KMS-11 (cell line): ENCODE results near the gene LRRC3C.

Experiments used
- H2AFZ ChIP-seq: fragments of 200-600 bp; sonication (generic); 2 replicates; pipeline ENCODE4 v1.6.1; 2016; ENCODE audit warnings: antibody characterized with exemption, mixed run types, low read depth
- H3K27ac ChIP-seq: fragments of 200-600 bp; sonication (generic); 2 replicates; pipeline ENCODE4 v1.6.1; 2016; ENCODE audit warnings: mild to moderate bottlenecking, mixed run types
- H3K27me3 ChIP-seq: fragments of 200-600 bp; sonication (generic); 2 replicates; pipeline ENCODE4 v1.6.1; 2017; ENCODE audit warnings: mild to moderate bottlenecking, low read depth, mixed run types, moderate library complexity; ENCODE audit not compliant: insufficient read depth
- H3K36me3 ChIP-seq: fragments of 200-600 bp; sonication (generic); 2 replicates; pipeline ENCODE4 v1.6.1; 2017; ENCODE audit warnings: mild to moderate bottlenecking, mixed run types; ENCODE audit not compliant: insufficient read depth
- H3K4me1 ChIP-seq: fragments of 200-600 bp; sonication (generic); 2 replicates; pipeline ENCODE4 v1.6.1; 2016; ENCODE audit warnings: mild to moderate bottlenecking, low read depth, mixed run types; ENCODE audit not compliant: poor library complexity, severe bottlenecking
- H3K4me2 ChIP-seq: fragments of 200-600 bp; sonication (generic); 2 replicates; pipeline ENCODE4 v1.7.0; 2016; ENCODE audit warnings: mild to moderate bottlenecking, mixed run types
- H3K4me3 ChIP-seq: fragments of 200-600 bp; sonication (generic); IDR thresholded peaks from 2 replicates; pipeline ENCODE4 v1.6.1; 2017; ENCODE audit warnings: low read depth, low read length, mixed read lengths; ENCODE audit not compliant: insufficient read depth
- H3K79me2 ChIP-seq: fragments of 200-600 bp; sonication (generic); 2 replicates; pipeline ENCODE4 v1.6.1; 2016; ENCODE audit warnings: low read depth, mixed run types; ENCODE audit not compliant: insufficient read depth
- H3K9ac ChIP-seq: fragments of 200-600 bp; sonication (generic); 2 replicates; pipeline ENCODE4 v1.6.1; 2016; ENCODE audit warnings: mild to moderate bottlenecking, mixed run types
- H4K20me1 ChIP-seq: fragments of 200-600 bp; sonication (generic); 2 replicates; pipeline ENCODE4 v1.6.1; 2016; ENCODE audit warnings: mild to moderate bottlenecking, mixed run types; ENCODE audit not compliant: insufficient read depth
- CTCF ChIP-seq: fragments of 200-600 bp; sonication (generic); conservative IDR thresholded peaks from 2 replicates; pipeline ENCODE4 v1.6.1; 2017; ENCODE audit warnings: low read depth, mild to moderate bottlenecking, antibody characterized with exemption, low read length, moderate library complexity, mixed read lengths

The LRRC3C gene

GRCh38 chr17:39928858-39929645, 1.5 kb downstream of the LRRC3C start:
- no peak for TF ChIP-seq CTCF
- Histone ChIP-seq H3K4me1 (peaks cover 59% of the 10 kb centered on the region), H3K27ac (peak overlapping the region; percentile 97), H3K79me2 (peaks cover 33% of the 10 kb centered on the region), H3K4me2 (peak overlapping the region; percentile 75), H3K27me3 (no peaks in the 10 kb centered on the region), H4K20me1 (no peaks in the 10 kb centered on the region; the same call in 1 of the 2 replicates), H3K4me3 (peak overlapping the region; percentile 12), H3K36me3 (no peaks in the 10 kb centered on the region), H3K9ac (peak overlapping the region; percentile 91), H2AFZ (peak overlapping the region; percentile 2; the same call in 1 of the 2 replicates)

- H3K27ac ChIP-seq: peak overlapping the region; percentile 97
- H3K4me2 ChIP-seq: peak overlapping the region; percentile 75
- peak overlapping the region; percentile 91 for H3K9ac ChIP-seq
Measured at GRCh38 chr17:39929646-39930407, 2.3 kb downstream of the LRRC3C start.

GRCh38 chr17:39933912-39934311, 6.4 kb downstream of the LRRC3C start:
- H4K20me1 ChIP-seq: no peaks in the 10 kb centered on the region
- H2AFZ ChIP-seq: no peak overlapping the region
- peaks cover 66% of the 10 kb centered on the region for H3K4me1 ChIP-seq
- H3K27ac ChIP-seq: no peak overlapping the region
- no peak for TF ChIP-seq CTCF
- H3K4me3 ChIP-seq: no peak overlapping the region
- H3K4me2 ChIP-seq: no peak overlapping the region
- H3K27me3 ChIP-seq: no peaks in the 10 kb centered on the region
- H3K79me2 ChIP-seq: no peaks in the 10 kb centered on the region; the same call in 1 of the 2 replicates
- no peak overlapping the region for H3K9ac ChIP-seq
- H3K36me3 ChIP-seq: no peaks in the 10 kb centered on the region

More at GRCh38 chr17:39929646-39930407, 2.3 kb downstream of the LRRC3C start:
- no peaks in the 10 kb centered on the region for H3K36me3 ChIP-seq
- H3K79me2 ChIP-seq: peaks cover 25% of the 10 kb centered on the region
- no peaks in the 10 kb centered on the region for H3K27me3 ChIP-seq
- TF ChIP-seq CTCF: no peak
- no peak overlapping the region for H3K4me3 ChIP-seq
- no peaks in the 10 kb centered on the region for H4K20me1 ChIP-seq
- peaks cover 55% of the 10 kb centered on the region for H3K4me1 ChIP-seq
- no peak overlapping the region for H2AFZ ChIP-seq

GRCh38 chr17:39934324-39934723, 6.8 kb downstream of the LRRC3C start:
- H3K79me2 ChIP-seq: no peaks in the 10 kb centered on the region; the same call in 1 of the 2 replicates
- no peaks in the 10 kb centered on the region for H4K20me1 ChIP-seq
- no peak overlapping the region for H2AFZ ChIP-seq
- H3K27me3 ChIP-seq: no peaks in the 10 kb centered on the region
- no peaks in the 10 kb centered on the region for H3K36me3 ChIP-seq
- H3K4me1 ChIP-seq: peaks cover 66% of the 10 kb centered on the region
- no peak overlapping the region; the same call in 1 of the 2 replicates for H3K27ac ChIP-seq
- TF ChIP-seq CTCF: no peak
- H3K4me3 ChIP-seq: no peak overlapping the region
- no peak overlapping the region for H3K9ac ChIP-seq
- H3K4me2 ChIP-seq: no peak overlapping the region
